NCI-H2196 (cell line): ENCODE data around the gene OR5AR1.
"Not testable (repeated sequence)": the region's sequence is repeated elsewhere in the genome, so short reads cannot be mapped to it uniquely, and the experiment has no call there.

Experiments used
- DNase-seq: peaks from one replicate; lab custom pipeline; 2025; ENCODE audit not compliant: unreplicated experiment; lab: John Stamatoyannopoulos, UW

Gene OR5AR1

GRCh38 chr11:56663386-56663785 lies at the start of gene OR5AR1:
Gene OR5AR1 (plus strand): TSS chr11:56663686. CDS start chr11:56663686, 0 bp downstream.
- DNase-seq, result no peak

- peak; percentile 1 for DNase-seq
These were observed 38.8 kb upstream of the OR5AR1 start for GRCh38 chr11:56624661-56625110.

GRCh38 chr11:56625946-56626345 lies 37.5 kb upstream of the OR5AR1 start:
- no peak for DNase-seq

GRCh38 chr11:56632329-56632728 lies 31.2 kb upstream of the OR5AR1 start:
- DNase-seq, result no peak

DNA sequence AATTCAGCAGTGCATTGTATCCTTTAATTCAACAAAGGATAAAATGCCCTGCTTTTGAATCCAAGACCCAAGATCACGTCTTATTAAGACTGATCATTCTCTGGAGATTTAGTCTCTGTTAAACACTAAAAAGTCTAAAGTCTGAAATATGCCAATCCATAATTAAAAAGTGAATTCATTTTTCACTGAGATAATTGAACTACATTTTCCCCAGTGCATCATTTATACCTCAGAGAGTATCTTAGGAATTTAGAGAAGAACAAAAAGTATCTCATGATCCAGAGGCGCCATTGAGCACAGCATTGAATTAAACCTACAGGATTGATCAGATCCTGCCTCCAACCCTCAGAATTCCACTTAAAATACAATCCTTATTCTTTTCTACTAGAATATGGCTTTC lies 26.6 kb upstream of the OR5AR1 start:
- no peak for DNase-seq

GRCh38 chr11:56637500-56637899 lies 26.0 kb upstream of the OR5AR1 start:
- no peak for DNase-seq

DNA sequence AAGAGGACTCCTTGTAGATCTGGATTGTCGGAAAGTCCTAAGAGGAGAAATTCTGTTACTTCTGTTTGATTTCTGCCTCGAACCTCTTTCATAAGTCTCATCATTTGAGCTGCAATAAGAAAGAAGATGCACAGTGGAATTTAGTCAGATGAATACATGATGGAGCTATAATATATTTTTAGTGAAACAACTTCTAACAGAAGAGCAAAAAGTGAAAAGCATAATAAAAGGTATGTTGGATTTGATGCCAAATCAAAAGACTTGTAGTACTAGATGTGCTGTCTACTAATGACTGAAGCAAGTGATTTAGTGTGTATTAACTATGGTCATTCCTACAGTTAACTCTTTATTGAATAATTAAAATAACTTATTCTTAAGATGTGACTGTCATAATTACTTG lies 21.1 kb upstream of the OR5AR1 start, which contains the start of gene OR5AP2:
TSS of gene OR5AP2 (minus strand) at position 101 of the 400 bp plus-strand sequence. CDS start at position 101, 0 bp downstream.
- no peak for DNase-seq

DNA sequence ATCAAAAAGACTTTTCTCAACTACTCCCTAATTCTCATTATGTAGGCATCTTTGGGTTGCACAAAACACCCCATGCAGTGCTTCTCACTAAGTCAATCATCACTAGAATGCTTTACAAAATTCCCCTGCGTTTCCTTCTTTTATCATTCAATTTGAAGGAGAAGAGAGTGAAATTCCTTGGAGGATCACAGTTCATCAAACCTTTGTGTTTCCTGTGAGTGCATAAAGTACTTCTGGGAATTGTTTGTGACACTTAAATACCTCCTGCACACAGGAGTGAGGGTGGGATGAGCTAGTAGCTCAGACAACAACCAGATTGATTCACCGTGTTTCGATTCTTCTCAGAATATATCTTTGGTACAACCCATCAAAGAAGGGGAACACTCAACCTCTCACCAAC lies 3.7 kb upstream of the OR5AR1 start:
- no peak for DNase-seq

DNA sequence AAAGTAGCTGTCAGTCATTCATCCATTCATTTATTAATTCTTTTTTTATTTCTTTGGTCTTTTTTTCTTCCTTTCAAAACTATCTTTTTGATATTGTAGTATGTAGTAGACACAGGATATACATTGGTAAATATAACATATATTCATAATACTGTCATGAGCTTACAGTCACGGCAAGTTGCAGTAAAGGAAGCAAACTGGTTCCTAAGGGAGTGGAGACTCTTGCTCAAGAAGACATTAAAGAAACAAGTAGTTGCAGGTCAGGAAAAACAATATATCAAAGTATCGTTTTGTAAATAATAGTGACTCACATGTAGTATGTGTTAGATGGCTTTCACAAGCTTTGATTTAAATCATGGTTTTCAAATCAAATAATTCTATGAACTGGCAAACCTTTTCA lies 7.5 kb downstream of the OR5AR1 start:
- DNase-seq, result no peak

DNA sequence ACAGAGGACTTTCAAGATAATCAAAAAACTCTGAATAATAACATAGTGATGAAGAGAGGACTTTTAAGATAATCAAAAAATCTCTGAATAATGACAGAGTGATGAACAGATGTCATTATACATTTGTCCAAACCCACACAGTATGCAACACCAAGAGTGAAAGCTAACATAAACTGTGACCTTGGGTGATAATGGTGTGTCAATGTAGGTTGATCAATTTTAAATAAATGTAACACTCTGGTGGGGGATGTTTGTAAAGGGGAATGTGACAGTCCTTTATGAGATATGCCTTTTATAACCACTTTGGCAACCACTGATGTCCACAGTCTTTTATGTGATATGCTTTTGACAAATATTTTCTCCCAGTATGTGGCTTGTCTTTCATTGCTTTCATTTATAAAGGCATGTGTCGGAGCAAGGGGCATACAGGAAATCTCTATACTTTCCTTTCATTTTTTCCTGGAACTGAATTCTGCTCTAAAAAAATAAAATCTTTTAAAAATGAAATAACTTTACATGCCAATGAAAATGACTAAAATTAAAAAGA lies 25.1 kb downstream of the OR5AR1 start:
- DNase-seq, result no peak

DNA sequence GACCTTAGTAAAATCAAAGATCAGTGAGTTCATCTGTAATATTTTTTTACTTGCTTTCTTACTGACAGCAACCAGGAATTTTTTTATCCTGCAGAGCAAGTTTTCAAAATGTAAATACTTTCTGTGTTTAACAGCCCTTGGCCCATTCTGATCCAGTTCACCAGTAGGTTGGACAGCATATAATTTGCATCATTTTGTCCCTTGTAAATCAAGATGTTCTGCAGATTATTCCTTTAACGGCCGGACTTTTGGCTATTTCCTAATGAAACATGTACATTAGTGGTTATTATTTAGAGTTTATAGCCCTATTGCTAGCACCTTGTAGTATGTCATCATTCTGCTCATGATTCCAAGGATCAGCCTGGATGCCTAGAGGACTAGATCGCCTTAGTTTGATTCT lies 27.7 kb downstream of the OR5AR1 start:
- DNase-seq, result not testable (repeated sequence)

- DNase-seq, result no peak
These were observed 29.9 kb downstream of the OR5AR1 start for GRCh38 chr11:56693428-56693827.

- DNase-seq, result no peak
These were observed 35.3 kb downstream of the OR5AR1 start, which contains the start of gene OR9G1 for GRCh38 chr11:56698795-56699194. Gene OR9G1 (plus strand): TSS chr11:56699095. CDS start chr11:56700388, 1,293 bp downstream.

DNA sequence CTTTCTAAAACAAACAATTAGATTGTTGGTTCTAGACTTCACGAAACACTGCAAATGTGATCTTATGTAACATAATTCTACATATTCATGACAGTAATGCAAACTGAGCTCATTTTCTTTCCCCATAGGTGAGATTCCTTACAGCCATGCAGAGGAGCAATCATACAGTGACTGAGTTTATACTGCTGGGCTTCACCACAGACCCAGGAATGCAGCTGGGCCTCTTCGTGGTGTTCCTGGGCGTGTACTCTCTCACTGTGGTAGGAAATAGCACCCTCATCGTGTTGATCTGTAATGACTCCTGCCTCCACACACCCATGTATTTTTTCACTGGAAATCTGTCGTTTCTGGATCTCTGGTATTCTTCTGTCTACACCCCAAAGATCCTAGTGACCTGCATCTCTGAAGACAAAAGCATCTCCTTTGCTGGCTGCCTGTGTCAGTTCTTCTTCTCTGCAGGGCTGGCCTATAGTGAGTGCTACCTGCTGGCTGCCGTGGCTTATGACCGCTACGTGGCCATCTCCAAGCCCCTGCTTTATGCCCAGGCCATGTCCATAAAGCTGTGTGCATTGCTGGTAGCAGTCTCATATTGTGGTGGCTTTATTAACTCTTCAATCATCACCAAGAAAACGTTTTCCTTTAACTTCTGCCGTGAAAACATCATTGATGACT lies 36.9 kb downstream of the OR5AR1 start:
- no peak for DNase-seq

DNA sequence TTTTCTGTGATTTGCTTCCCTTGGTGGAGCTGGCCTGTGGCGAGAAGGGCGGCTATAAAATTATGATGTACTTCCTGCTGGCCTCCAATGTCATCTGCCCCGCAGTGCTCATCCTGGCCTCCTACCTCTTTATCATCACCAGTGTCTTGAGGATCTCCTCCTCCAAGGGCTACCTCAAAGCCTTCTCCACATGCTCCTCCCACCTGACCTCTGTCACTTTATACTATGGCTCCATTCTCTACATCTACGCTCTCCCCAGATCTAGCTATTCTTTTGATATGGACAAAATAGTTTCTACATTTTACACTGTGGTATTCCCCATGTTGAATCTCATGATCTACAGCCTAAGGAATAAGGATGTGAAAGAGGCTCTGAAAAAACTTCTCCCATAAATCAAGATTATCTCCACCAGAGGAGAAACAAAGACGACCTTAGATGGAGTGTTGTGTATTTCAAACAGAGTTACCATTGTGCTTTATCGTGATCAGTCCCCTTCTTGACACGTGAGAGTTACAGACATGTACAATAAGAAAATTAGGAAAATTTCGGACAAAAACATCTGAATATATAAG lies 37.5 kb downstream of the OR5AR1 start:
- DNase-seq, result no peak

DNA sequence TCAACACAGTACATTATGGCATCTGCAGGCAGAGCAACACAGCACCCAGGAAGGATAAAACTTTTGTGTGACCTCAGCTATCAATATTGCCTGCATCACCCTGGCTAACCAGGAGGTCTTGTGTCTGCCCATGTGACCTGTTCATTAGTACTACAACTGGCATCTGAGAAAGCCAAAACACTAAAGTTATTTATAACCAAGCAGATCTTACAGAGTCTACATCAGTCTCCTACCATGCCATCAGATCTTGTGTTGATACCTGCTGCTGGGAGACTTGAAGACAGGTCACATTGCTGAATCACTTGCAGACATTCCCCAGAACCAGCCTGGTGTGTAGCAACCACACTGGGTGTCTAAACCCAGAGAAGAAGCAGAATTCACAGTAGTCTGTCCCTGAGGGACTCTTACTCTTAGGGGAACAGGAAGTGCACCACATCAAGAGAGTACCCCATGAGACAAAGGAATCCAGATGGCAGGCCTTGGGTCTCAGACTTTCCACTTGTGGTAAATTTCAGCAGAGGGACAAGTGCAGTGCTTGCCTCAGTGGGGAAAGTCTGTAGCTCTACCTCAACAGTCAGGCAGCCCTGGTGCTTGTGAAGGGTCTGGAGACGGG lies 42.4 kb downstream of the OR5AR1 start:
- no peak for DNase-seq

DNA sequence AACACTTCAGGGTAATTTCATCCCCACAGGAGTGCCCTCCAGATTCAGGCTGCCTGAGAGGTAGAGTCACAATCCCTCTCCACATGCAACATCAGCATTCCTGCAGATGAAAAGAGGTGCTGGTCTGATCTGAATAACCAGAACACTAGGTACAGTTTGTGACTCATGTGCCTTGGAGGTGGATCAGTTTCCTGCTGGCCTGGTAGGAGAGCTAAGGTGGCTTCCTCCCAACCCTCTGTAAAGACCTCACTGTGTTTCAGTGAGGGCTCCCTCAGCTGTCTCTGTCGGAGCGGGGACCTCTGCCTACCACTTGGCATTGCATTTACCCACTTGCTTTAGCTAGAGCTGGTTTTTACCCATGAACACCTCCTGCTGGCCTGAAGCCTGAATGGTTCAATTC lies 43.0 kb downstream of the OR5AR1 start:
- DNase-seq, result no peak

- no peak for DNase-seq
These were observed 50.7 kb downstream of the OR5AR1 start for GRCh38 chr11:56714206-56714605.
